ENCODE data around the gene LEKR1. TPM values are rescaled to one million over a fixed set of nuclear protein-coding genes. Genes with fewer than 3 reads are reported as not detected.
A peak's percentile ranks its signal among the peaks of the same experiment; 100 is the strongest.
"Not testable (repeated sequence)": the region's sequence is repeated elsewhere in the genome, so short reads cannot be mapped to it uniquely, and the experiment has no call there.

LEKR1 gene
- total RNA-seq, 1 donor from 2014 or later, result under 0.01 TPM

DNA sequence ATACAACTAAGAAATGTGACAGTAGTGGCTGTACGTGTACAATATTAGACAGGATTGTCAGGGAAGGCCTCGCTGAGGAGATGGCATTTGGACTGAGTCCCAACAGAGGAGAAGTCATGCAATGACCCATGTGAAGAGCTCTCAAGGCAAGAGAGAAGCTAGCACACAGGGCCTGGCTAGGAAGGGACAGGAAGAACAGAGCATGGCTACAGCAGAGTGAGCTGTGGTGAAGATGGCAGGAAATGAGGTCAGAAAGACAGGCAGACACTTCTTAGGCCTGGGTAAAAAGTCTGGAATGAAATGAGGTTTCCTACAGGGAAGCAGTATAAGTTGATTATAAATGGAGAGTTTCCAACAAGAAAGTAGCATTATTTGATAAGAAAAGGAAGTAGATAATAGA is 33.2 kb upstream of the LEKR1 start:
- Histone ChIP-seq H3K4me3 (ENCODE audit: low read depth, low read length) (no peak overlapping the region), H3K27me3 (ENCODE audit: control insufficient read depth, insufficient read depth, low read length) (no peaks in the 10 kb centered on the region), H3K36me3 (ENCODE audit: control insufficient read depth, insufficient read depth, low read length) (no peaks in the 10 kb centered on the region)
- DNase-seq (ENCODE audit: low read depth) (no peak), FAIRE-seq (no peak)
- TF ChIP-seq, protein P1, sequence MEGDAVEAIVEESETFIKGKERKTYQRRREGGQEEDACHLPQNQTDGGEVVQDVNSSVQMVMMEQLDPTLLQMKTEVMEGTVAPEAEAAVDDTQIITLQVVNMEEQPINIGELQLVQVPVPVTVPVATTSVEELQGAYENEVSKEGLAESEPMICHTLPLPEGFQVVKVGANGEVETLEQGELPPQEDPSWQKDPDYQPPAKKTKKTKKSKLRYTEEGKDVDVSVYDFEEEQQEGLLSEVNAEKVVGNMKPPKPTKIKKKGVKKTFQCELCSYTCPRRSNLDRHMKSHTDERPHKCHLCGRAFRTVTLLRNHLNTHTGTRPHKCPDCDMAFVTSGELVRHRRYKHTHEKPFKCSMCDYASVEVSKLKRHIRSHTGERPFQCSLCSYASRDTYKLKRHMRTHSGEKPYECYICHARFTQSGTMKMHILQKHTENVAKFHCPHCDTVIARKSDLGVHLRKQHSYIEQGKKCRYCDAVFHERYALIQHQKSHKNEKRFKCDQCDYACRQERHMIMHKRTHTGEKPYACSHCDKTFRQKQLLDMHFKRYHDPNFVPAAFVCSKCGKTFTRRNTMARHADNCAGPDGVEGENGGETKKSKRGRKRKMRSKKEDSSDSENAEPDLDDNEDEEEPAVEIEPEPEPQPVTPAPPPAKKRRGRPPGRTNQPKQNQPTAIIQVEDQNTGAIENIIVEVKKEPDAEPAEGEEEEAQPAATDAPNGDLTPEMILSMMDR (IDR thresholded peaks at IDR 0.05; ENCODE audit: insufficient read depth, low read length, severe bottlenecking), result no peak

- Histone ChIP-seq H3K4me3 (ENCODE audit: low read depth, low read length) (no peak overlapping the region), H3K36me3 (ENCODE audit: control insufficient read depth, insufficient read depth, low read length) (no peaks in the 10 kb centered on the region), H3K27me3 (ENCODE audit: control insufficient read depth, insufficient read depth, low read length) (no peaks in the 10 kb centered on the region)
- FAIRE-seq (no peak), DNase-seq (ENCODE audit: low read depth) (no peak)
- TF ChIP-seq, protein P1 (IDR thresholded peaks at IDR 0.05; ENCODE audit: insufficient read depth, low read length, severe bottlenecking), result no peak
Observed at GRCh38 chr3:156793400-156793799, 32.8 kb upstream of the LEKR1 start.

GRCh38 chr3:156793851-156794250 is 32.3 kb upstream of the LEKR1 start:
- no peak for FAIRE-seq
- TF ChIP-seq, protein P1 (IDR thresholded peaks at IDR 0.05; ENCODE audit: insufficient read depth, low read length, severe bottlenecking), result no peak
- Histone ChIP-seq H3K36me3 (ENCODE audit: control insufficient read depth, insufficient read depth, low read length) (no peaks in the 10 kb centered on the region), H3K4me3 (ENCODE audit: low read depth, low read length) (no peak overlapping the region), H3K27me3 (ENCODE audit: control insufficient read depth, insufficient read depth, low read length) (no peaks in the 10 kb centered on the region)
- DNase-seq (ENCODE audit: low read depth), result no peak

DNA sequence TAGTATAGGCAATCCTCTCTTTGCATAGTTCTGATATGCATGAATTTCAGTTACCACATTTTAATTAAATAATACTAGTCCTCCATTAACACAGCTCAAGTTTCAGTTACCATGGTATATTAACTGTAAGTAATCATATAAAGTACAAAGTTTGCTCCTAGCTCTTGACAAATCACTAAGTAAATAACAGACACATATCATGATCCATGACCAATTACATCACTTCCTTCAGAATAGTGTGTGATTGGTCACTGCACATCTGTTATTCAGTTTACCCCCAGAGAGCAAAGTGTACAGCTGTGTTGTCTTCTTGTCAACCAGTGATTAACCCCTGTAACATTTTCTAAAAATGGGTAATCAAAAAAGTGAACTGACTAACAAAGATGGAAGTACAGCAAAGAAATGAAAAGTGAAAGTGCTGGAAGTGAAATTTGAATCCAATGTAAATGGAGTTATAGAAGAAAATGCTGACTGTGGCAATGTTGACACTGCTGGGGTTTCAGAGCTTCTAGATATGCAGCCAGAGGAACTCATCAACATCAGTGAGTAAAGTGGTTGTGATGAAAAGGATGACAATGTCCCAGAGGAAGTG is 30.2 kb upstream of the LEKR1 start:
- FAIRE-seq, result no peak
- TF ChIP-seq, protein P1 (IDR thresholded peaks at IDR 0.05; ENCODE audit: insufficient read depth, low read length, severe bottlenecking), result no peak
- DNase-seq (ENCODE audit: low read depth), result peak; percentile 75
- H3K36me3 ChIP-seq (ENCODE audit: control insufficient read depth, insufficient read depth, low read length), result no peaks in the 10 kb centered on the region
- no peak overlapping the region for H3K4me3 ChIP-seq (ENCODE audit: low read depth, low read length)
- no peaks in the 10 kb centered on the region for H3K27me3 ChIP-seq (ENCODE audit: control insufficient read depth, insufficient read depth, low read length)

GRCh38 chr3:156797368-156797767 is 28.8 kb upstream of the LEKR1 start:
- Histone ChIP-seq H3K27me3 (ENCODE audit: control insufficient read depth, insufficient read depth, low read length) (no peaks in the 10 kb centered on the region), H3K4me3 (ENCODE audit: low read depth, low read length) (no peak overlapping the region), H3K36me3 (ENCODE audit: control insufficient read depth, insufficient read depth, low read length) (no peaks in the 10 kb centered on the region)
- TF ChIP-seq, protein P1 (IDR thresholded peaks at IDR 0.05; ENCODE audit: insufficient read depth, low read length, severe bottlenecking), result no peak
- FAIRE-seq, result no peak
- DNase-seq (ENCODE audit: low read depth), result no peak

DNA sequence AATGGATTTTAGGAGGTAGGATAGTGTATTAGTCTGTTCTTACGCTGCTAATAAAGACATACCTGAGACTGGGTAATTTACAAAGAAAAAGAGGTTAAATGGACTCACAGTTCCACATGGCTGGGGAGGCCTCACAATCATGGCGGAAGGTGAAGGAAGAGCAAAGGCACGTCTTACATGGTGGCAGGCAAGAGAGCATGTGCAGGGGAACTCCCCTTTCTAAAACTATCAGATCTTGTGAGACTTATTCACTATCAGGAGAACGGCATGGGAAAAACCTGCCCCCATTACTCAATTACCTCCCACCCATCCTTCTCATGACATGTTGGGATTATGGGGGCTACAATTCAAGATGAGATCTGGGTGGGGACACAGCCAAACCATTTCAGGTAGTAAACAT is 25.9 kb upstream of the LEKR1 start:
- H3K27me3 ChIP-seq (ENCODE audit: control insufficient read depth, insufficient read depth, low read length); H3K4me3 ChIP-seq (ENCODE audit: low read depth, low read length); H3K36me3 ChIP-seq (ENCODE audit: control insufficient read depth, insufficient read depth, low read length); DNase-seq (ENCODE audit: low read depth); FAIRE-seq: not testable (repeated sequence)
